ENCODE results near the gene CEACAM18. TPM values are rescaled to one million over a fixed set of nuclear protein-coding genes. Genes with fewer than 3 reads are reported as not detected.

The CEACAM18 gene
- total RNA-seq, 2 experiments from 2014 or later = not detected

GRCh38 chr19:51503896-51504295 is 25.6 kb downstream of the CEACAM18 start:
- Mint-ChIP-seq H3K27ac (no peak overlapping the region), H3K9me3 (peaks cover 2% of the 10 kb centered on the region), H3K4me1 (ENCODE audit: low read depth) (peaks cover 9% of the 10 kb centered on the region), H3K27me3 (ENCODE audit: low read depth) (peaks cover 2% of the 10 kb centered on the region), H3K4me3 (no peak overlapping the region), H3K36me3 (ENCODE audit: low read depth) (no peaks in the 10 kb centered on the region)
- DNase-seq = no peak
- CTCF ChIA-PET = interaction anchor here (3.8 kb wide), 1 partner anchor 11 kb away, joined by 20 read pairs; no protein-coding TSS in a partner anchor
- intact Hi-C loops (cut with micrococcal nuclease) = no loop called here

- Mint-ChIP-seq H3K27ac (no peak overlapping the region), H3K27me3 (ENCODE audit: low read depth) (peaks cover 5% of the 10 kb centered on the region), H3K4me3 (no peak overlapping the region), H3K4me1 (ENCODE audit: low read depth) (peaks cover 9% of the 10 kb centered on the region), H3K36me3 (ENCODE audit: low read depth) (no peaks in the 10 kb centered on the region), H3K9me3 (peaks cover 2% of the 10 kb centered on the region)
- intact Hi-C loops (cut with micrococcal nuclease) = no loop called here
- CTCF ChIA-PET = interaction anchor here (0.6 to 3.8 kb wide), 4 partner anchors 9 to 130 kb away, joined by 3 to 20 read pairs (median 4); no protein-coding TSS in a partner anchor
- DNase-seq = no peak
Observed at GRCh38 chr19:51505904-51506303, 27.6 kb downstream of the CEACAM18 start.

GRCh38 chr19:51507192-51507591 is 28.9 kb downstream of the CEACAM18 start:
- intact Hi-C loops (cut with micrococcal nuclease) = no loop called here
- CTCF ChIA-PET = interaction anchor here (0.7 to 1.1 kb wide), 2 partner anchors 7 to 28 kb away, joined by 3 read pairs; no protein-coding TSS in a partner anchor

GRCh38 chr19:51507640-51508058 is 29.3 kb downstream of the CEACAM18 start:
- H3K4me3 Mint-ChIP-seq = no peak overlapping the region
- no peak overlapping the region for H3K27ac Mint-ChIP-seq
- no peak for DNase-seq
- H3K36me3 Mint-ChIP-seq (ENCODE audit: low read depth) = no peaks in the 10 kb centered on the region
- H3K4me1 Mint-ChIP-seq (ENCODE audit: low read depth) = no peaks in the 10 kb centered on the region
- peaks cover 2% of the 10 kb centered on the region for H3K9me3 Mint-ChIP-seq
- intact Hi-C loops (cut with micrococcal nuclease) = no loop called here
- H3K27me3 Mint-ChIP-seq (ENCODE audit: low read depth) = peaks cover 7% of the 10 kb centered on the region
- CTCF ChIA-PET = interaction anchor here (0.7 kb wide), 1 partner anchor 28 kb away, joined by 3 read pairs; no protein-coding TSS in a partner anchor

More at GRCh38 chr19:51507192-51507591, 28.9 kb downstream of the CEACAM18 start:
- DNase-seq = no peak
- Mint-ChIP-seq H3K36me3 (ENCODE audit: low read depth) (no peaks in the 10 kb centered on the region), H3K4me1 (ENCODE audit: low read depth) (no peaks in the 10 kb centered on the region), H3K27ac (no peak overlapping the region), H3K4me3 (no peak overlapping the region), H3K27me3 (ENCODE audit: low read depth) (peaks cover 7% of the 10 kb centered on the region), H3K9me3 (peaks cover 2% of the 10 kb centered on the region)

GRCh38 chr19:51508059-51508733 is 29.9 kb downstream of the CEACAM18 start:
- Mint-ChIP-seq H3K27me3 (ENCODE audit: low read depth) (peaks cover 11% of the 10 kb centered on the region), H3K9me3 (no peaks in the 10 kb centered on the region), H3K4me1 (ENCODE audit: low read depth) (no peaks in the 10 kb centered on the region), H3K27ac (no peak overlapping the region), H3K4me3 (no peak overlapping the region), H3K36me3 (ENCODE audit: low read depth) (no peaks in the 10 kb centered on the region)
- no peak for DNase-seq
- intact Hi-C loops (cut with micrococcal nuclease) = no loop called here
- CTCF ChIA-PET = no interaction called here

- no peak overlapping the region for H3K4me3 Mint-ChIP-seq
- peaks cover 12% of the 10 kb centered on the region for H3K27me3 Mint-ChIP-seq (ENCODE audit: low read depth)
- no peaks in the 10 kb centered on the region for H3K9me3 Mint-ChIP-seq
- no peak for DNase-seq
- intact Hi-C loops (cut with micrococcal nuclease) = loop anchor here (10.0 kb wide), 1 partner anchor 115 kb away; the partner anchor contains the start of gene C19orf84
- H3K27ac Mint-ChIP-seq = no peak overlapping the region
- no peaks in the 10 kb centered on the region for H3K4me1 Mint-ChIP-seq (ENCODE audit: low read depth)
- CTCF ChIA-PET = interaction anchor here (0.6 to 0.9 kb wide), 3 partner anchors 29 to 1680 kb away, joined by 3 read pairs; no protein-coding TSS in a partner anchor
- no peaks in the 10 kb centered on the region for H3K36me3 Mint-ChIP-seq (ENCODE audit: low read depth)
Observed at GRCh38 chr19:51509823-51510660, 31.7 kb downstream of the CEACAM18 start.

GRCh38 chr19:51511353-51511752 is 33.0 kb downstream of the CEACAM18 start:
- Mint-ChIP-seq H3K36me3 (ENCODE audit: low read depth) (no peaks in the 10 kb centered on the region), H3K4me3 (no peak overlapping the region), H3K9me3 (no peaks in the 10 kb centered on the region), H3K27ac (no peak overlapping the region), H3K27me3 (ENCODE audit: low read depth) (peaks cover 12% of the 10 kb centered on the region), H3K4me1 (ENCODE audit: low read depth) (no peaks in the 10 kb centered on the region)
- intact Hi-C loops (cut with micrococcal nuclease) = loop anchor here (10.0 kb wide), 1 partner anchor 117 kb away; the partner anchor contains the start of gene C19orf84
- DNase-seq = peak; percentile 27
- CTCF ChIA-PET = interaction anchor here (1.2 kb wide), 1 partner anchor 38 kb away, joined by 4 read pairs; no protein-coding TSS in a partner anchor

- H3K9me3 Mint-ChIP-seq = no peaks in the 10 kb centered on the region
- H3K4me3 Mint-ChIP-seq = no peak overlapping the region
- intact Hi-C loops (cut with micrococcal nuclease) = loop anchor here (10.0 kb wide), 1 partner anchor 119 kb away; the partner anchor contains the start of gene C19orf84
- CTCF ChIA-PET = interaction anchor here (0.5 to 4.6 kb wide), 16 partner anchors 7 to 216 kb away, joined by 3 to 57 read pairs (median 3); no protein-coding TSS in a partner anchor
- peaks cover 14% of the 10 kb centered on the region for H3K27me3 Mint-ChIP-seq (ENCODE audit: low read depth)
- H3K27ac Mint-ChIP-seq = no peak overlapping the region
- H3K4me1 Mint-ChIP-seq (ENCODE audit: low read depth) = no peaks in the 10 kb centered on the region
- DNase-seq = no peak
- H3K36me3 Mint-ChIP-seq (ENCODE audit: low read depth) = no peaks in the 10 kb centered on the region
Observed at GRCh38 chr19:51513968-51514367, 35.6 kb downstream of the CEACAM18 start.

GRCh38 chr19:51514866-51515481 is 36.6 kb downstream of the CEACAM18 start:
- H3K27me3 Mint-ChIP-seq (ENCODE audit: low read depth) = peaks cover 15% of the 10 kb centered on the region
- H3K36me3 Mint-ChIP-seq (ENCODE audit: low read depth) = no peaks in the 10 kb centered on the region
- no peaks in the 10 kb centered on the region for H3K4me1 Mint-ChIP-seq (ENCODE audit: low read depth)
- intact Hi-C loops (cut with micrococcal nuclease) = loop anchor here (1.0 to 10.0 kb wide), 4 partner anchors 42 to 178 kb away; partner anchors contain the start of gene C19orf84
- H3K9me3 Mint-ChIP-seq = no peaks in the 10 kb centered on the region
- peak; percentile 31 for DNase-seq
- H3K4me3 Mint-ChIP-seq = no peak overlapping the region
- CTCF ChIA-PET = interaction anchor here (0.5 to 4.6 kb wide), 23 partner anchors 8 to 1489 kb away, joined by 3 to 57 read pairs (median 4); no protein-coding TSS in a partner anchor
- H3K27ac Mint-ChIP-seq = no peak overlapping the region

GRCh38 chr19:51520728-51521127 is 42.4 kb downstream of the CEACAM18 start:
- H3K4me3 Mint-ChIP-seq = no peak overlapping the region
- H3K27ac Mint-ChIP-seq = no peak overlapping the region
- no peak for DNase-seq
- no peaks in the 10 kb centered on the region for H3K9me3 Mint-ChIP-seq
- intact Hi-C loops (cut with micrococcal nuclease) = no loop called here
- CTCF ChIA-PET = no interaction called here
- H3K4me1 Mint-ChIP-seq (ENCODE audit: low read depth) = no peaks in the 10 kb centered on the region
- H3K36me3 Mint-ChIP-seq (ENCODE audit: low read depth) = no peaks in the 10 kb centered on the region
- H3K27me3 Mint-ChIP-seq (ENCODE audit: low read depth) = peaks cover 12% of the 10 kb centered on the region

GRCh38 chr19:51521357-51521756 is 43.0 kb downstream of the CEACAM18 start:
- intact Hi-C loops (cut with micrococcal nuclease) = no loop called here

More at GRCh38 chr19:51521357-51521756, 43.0 kb downstream of the CEACAM18 start:
- no peaks in the 10 kb centered on the region for H3K4me1 Mint-ChIP-seq (ENCODE audit: low read depth)
- H3K36me3 Mint-ChIP-seq (ENCODE audit: low read depth) = no peaks in the 10 kb centered on the region
- peaks cover 12% of the 10 kb centered on the region for H3K27me3 Mint-ChIP-seq (ENCODE audit: low read depth)
- no peak for DNase-seq
- CTCF ChIA-PET = interaction anchor here (0.6 kb wide), 1 partner anchor 140 kb away, joined by 3 read pairs; no protein-coding TSS in a partner anchor
- no peak overlapping the region for H3K27ac Mint-ChIP-seq
- no peaks in the 10 kb centered on the region for H3K9me3 Mint-ChIP-seq
- no peak overlapping the region for H3K4me3 Mint-ChIP-seq
